Measurements from ENCODE around the gene SURF4.
"Not testable (repeated sequence)": the region's sequence is repeated elsewhere in the genome, so short reads cannot be mapped to it uniquely, and the experiment has no call there.

SURF4 gene

DNA sequence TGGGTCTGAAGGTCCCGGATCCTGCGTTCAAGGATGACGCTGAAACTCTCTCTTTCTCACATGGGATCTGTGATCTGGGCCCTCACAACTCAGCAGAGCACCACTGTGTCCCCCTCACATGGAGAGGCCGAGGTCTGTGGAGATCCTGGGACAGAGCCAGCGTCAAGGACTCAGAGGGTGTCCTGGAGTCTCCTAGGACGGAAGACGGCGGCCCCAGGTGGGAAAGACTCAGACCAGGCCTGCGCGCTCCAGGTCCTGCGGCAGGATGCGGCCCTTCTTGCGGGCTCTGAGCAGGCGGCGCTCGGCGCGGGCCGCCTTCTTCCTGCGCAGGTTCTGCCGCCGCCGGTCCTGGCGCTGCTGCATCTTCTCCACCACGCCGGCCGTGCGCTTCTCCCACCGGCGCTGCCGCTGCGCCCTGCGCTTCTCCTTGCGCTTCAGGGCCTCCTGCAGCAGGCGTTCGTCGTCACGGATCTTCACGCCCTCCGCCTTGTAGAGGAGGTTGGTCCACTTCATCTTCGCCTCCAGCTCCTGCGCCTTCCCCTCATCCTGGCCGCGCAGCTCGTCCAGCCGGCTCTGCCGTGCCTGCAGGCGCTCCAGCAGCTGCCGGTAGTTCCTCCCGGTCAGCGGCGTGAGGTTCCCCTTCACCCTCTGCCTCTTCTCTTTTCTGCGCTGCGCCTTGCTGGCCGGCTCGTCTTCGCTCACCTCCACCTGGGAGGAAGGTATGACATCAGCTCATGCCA lies 44.0 kb downstream of the SURF4 start:
- FAIRE-seq: no peak

DNA sequence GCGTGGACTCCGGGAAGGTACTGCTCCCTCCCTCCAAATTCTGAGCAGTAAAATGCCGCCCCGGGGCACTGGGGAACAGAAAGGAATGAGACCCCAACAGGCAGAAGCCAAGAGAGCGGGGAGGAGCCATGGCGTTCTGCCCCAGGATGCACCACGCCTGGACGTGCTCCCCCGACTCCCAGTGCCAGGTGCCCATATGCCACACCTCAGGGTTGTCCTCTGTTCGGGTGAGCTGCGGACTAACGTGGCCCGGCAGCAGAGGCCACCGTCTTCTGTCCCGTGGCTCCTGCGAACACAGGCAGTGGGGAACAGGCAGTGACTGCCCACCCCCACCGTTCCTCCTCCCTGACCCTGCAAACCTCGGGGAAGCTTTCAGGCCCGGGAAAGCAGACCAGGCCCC lies 44.6 kb downstream of the SURF4 start:
- FAIRE-seq: no peak

DNA sequence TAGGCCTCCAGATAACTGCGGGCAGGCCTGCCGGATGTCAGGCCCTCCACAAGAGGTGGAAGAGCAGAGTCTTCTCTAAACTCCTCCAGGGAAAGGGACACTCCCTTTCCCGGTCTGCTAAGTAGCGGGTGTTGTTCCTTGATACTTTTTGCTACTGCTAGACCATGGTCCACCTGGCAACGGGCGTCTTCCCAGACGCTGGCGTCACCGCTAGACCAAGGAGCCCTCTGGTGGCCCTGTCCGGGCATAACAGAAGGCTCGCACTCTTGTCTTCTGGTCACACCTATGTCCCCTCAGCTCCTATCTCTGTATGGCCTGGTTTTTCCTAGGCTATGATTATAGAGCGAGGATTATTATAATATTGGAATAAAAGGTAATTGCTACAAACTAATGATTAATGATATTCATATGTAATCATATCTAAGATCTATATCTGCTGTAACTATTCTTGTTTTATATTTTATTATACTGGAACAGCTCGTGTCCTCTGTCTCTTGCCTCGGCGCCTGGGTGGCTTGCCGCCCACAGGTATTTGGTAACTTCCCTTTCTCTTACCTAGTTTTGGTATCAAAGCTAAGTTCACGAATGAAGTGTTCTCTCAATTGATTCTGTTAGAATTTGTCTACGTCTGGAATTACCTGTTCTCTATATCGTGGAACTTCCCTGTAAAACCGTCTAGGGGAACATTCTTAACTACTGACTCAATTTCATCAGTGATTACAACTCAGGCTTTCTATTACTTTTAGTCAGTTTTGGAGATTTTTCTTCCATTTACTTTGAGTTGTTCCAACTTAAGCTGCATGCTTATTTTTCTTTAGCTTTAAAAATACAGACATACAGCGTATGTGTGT lies 46.3 kb downstream of the SURF4 start:
- not testable (repeated sequence) for FAIRE-seq

DNA sequence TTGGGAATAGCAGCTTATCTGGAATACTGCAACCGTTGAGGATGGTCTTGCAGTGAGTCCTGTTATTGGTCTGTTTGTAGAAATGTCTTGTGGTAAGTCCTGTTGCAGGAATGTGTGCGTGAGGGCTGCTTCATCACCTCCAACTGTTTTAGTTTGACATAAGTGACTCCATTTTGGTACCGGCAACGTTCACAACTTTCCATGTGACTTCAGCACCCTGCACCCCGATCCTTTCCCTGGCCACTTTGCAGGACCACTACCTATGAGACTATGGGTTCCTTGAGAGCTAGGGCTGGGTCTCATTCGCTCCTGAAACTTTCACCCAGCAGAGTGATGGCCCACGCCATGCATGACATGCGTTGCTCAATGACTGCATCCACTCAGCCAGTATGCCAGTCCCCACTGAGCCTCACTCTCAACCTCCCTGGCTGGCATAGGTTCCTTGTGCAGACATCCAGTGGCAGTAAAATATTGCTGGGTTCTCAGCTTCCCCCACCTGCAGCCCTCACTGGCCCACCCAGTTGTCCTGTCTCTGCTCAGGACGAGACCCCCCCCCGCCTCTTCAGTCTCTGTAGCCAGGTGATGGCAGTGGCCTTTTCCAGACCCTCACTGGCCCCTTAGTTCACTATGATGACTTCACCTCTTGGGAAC lies 47.9 kb downstream of the SURF4 start:
- FAIRE-seq: no peak

DNA sequence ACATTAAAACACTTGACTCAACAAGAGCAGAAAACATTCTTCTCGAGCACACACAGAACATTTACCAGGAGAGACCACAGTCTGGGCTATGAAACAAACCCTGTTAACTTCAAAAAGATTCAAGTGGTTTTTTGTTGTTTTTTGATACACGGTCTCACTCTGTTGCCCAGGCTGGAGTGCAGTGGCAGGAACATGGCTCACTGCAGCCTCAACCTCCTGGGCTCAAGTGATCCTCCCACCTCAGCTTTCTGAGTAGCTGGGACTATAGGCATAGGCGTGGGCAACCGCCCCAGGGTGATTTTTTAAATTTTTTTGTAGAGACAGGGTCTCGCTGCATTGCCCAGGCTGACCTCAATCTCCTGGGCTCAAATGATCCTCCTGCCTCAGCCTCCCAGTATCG lies 48.8 kb downstream of the SURF4 start:
- not testable (repeated sequence) for FAIRE-seq

DNA sequence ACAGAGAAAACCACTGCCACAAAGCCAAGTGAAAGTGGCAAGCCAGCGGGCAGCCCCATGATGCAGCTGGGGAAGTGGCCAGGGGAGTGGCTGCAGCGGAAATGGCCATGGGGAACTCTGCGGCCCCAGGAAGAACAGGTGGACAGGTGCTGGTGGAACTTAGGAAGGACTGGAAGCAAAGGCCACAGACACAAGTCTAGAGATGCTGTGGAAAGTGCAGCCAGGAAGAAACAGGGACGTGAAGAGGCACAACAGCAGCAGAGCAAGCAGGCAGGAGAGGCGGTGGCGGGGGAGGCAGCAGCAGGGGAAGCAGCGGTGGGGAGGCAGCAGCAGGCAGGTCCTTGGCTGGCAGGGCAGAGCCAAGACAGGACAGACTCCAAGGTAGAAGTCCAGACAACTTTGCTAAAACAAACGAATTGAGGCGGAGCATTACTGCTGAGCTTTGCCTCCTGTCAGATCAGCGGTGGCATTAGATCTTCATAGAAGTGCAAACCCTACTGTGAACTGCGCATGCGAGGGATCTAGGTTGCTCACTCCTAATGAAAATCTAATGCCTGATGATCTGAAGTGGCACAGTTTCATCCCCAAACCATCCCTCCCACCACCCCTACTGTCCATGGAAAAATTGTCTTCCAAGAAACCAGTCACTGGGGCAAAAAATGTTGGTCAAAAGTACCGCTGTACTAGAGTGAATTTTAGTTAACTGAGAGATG lies 51.7 kb downstream of the SURF4 start:
- no peak for FAIRE-seq

DNA sequence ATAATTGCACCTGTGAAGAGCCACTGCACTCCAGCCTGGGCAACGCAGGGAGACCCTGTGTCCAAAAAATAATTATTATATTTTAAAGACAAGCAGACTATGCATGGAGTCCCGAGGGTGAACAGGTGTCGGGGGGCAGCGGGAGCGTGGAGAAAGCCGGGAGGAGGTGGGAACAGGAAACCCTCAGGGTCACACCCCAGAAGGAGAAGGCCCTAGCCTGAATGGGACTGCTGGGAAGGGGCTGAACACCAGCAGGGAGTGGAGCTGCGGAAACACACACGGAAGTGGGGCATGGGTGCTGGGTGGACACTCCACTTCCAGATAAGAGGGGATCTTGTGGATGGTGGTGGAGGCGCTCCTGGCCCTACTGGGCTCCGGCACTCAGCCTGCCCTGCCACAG lies 52.6 kb downstream of the SURF4 start:
- FAIRE-seq: no peak

DNA sequence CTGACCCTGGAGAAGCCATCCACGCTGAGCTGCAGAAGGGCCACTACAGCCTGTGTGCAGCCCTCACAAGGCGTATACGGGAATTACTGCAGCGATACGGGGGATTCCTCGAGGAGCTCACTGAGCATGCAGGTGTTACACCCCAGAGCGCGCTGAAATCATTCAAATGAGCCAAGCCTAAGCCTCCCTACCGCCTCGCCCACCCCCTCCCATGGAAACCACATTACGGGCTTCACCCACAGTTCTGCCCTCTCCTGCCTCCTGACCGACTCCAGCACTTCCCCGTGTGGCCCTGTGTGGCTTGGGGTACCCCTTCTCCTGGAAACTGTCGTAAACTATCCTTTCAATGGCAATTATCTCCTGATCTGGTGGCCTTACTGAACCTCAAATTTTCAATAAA lies 53.2 kb downstream of the SURF4 start:
- FAIRE-seq: no peak

DNA sequence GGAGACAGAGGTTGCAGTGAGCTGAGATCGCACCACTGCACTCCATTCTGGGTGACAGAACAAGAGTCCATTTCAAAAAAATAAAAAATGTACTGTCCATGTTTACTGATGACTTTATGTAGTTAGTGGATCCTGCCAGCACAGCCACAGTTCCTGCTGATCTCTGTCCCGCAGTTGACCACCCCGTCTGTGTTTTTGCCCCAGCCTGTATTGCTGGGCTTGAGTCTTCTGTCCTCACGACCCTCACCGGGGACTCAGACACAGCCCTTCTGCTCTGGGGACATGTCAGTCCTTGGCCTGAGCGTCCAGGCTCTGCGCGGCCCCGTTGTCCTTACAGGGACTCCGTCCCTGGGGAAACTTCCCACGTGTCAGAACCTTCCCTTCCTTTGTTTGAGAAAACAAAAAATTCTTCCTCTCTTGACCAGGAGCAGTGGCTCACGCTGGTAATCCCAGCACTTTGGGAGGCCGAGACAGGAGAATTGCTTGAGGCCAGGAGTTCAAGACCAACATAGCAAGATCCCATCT lies 54.4 kb downstream of the SURF4 start:
- FAIRE-seq: no peak

DNA sequence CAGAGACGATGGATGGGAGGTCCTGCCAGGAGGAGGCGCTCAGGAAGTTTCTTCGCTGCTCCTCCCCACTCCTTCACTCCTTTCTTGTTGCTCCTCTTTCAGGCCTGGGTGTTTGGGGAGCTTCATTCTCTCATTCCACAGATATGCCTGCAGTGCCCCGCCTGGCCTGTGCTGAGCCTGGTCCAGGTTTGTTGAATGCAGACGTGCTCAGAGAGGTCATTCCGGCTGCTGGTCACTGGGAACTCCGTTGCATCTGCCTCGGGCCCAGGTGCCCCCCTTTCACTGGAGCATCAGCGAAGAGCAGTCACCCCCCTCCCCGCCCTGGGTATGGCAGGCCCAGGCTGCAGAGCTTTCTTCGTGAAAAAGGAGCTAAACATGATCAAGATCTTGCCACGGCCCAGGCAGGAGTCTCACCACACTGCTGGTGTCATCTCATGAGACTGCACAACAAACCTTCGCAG lies 55.4 kb downstream of the SURF4 start:
- FAIRE-seq: no peak

DNA sequence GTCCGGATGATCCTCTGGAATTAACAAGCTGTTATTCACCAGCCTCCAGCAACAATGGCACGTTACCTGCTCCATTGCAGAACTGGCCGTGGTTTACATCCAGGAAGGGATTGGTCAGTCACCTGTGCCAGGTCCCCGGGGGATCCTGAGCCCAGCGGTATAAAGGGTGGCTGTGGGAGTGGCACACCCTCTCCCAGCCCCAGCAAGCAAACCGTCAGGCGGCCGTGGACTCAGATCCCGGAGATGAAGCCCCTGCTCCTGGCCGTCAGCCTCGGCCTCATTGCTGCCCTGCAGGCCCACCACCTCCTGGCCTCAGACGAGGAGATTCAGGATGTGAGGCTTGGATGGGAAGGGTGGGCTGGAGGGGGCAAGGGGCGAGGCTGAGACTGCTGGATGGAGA lies 58.3 kb downstream of the SURF4 start:
- FAIRE-seq: not testable (repeated sequence)

DNA sequence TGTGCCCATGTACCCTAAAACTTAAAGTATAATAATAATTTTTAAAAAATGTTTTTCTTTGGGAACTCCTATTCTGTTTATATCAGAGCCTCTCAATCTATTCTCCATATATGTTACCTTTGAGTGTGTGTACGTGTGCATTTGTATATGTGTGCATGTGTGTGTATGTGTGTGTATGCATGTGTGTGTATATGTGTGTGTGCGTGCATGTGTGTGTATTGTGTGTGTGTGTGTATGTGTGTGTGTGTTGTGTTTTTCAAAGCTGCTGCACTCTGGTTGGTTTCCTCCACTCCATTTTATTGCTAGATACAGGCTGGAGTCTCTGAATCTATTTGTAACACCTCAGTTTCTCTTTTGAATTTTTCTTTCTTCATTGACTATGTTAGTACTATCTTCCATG lies 59.9 kb downstream of the SURF4 start:
- FAIRE-seq: no peak
